SK-N-SH (cell line): Measurements from ENCODE around the gene GTF2H4. TPM values are rescaled to one million over a fixed set of nuclear protein-coding genes. Genes with fewer than 3 reads are reported as not detected.

Source experiments
- CTCF ChIA-PET: fragments of 300-600, 350-600 bp; formaldehyde crosslinking; extraction: SDS; loops from one replicate; lab custom pipeline; 2021; lab: Yijun Ruan, JAX
- POLR2A ChIA-PET: fragments of 350-600 bp; sonication (Branson Sonifier 250); formaldehyde crosslinking; extraction: SDS; loops from one replicate; lab custom pipeline; 2020; ENCODE audit warnings: antibody characterized with exemption, inconsistent platforms; lab: Yijun Ruan, JAX
- DNase-seq: peaks from one replicate; pipeline ENCODE4 v3.0.0; 2012
- H2AFZ ChIP-seq: fragments of 200-600 bp; sonication (generic); 2 replicates; pipeline ENCODE4 v1.8.1; 2016; ENCODE audit warnings: antibody characterized with exemption, mild to moderate bottlenecking, low read depth
- H3F3A ChIP-seq: fragments of 200-600 bp; sonication (generic); replicated peaks from 2 replicates; pipeline ENCODE3; 2016; ENCODE audit warnings: antibody characterized with exemption, mild to moderate bottlenecking; ENCODE audit not compliant: insufficient read depth
- H3K27ac ChIP-seq, 2 experiments: fragments of 200-500 bp in 1 of 2; fragments of 200-600 bp in 1 of 2; sonication (Bioruptor generic) in 1 of 2; sonication (generic), shearing (Covaris generic) in 1 of 2; 2 replicates each; pipeline versions ENCODE4 v1.5.1 to v1.6.1; 2014 to 2016; ENCODE audit warnings: low read depth in 2 of 2, inconsistent platforms in 1 of 2, low read length in 1 of 2, mild to moderate bottlenecking in 1 of 2, mixed read lengths in 1 of 2
- H3K27me3 ChIP-seq: fragments of 200-600 bp; sonication (generic), shearing (Covaris generic); 2 replicates; pipeline ENCODE4 v1.6.1; 2016; ENCODE audit warnings: mixed run types; ENCODE audit not compliant: insufficient read depth
- H3K36me3 ChIP-seq, 2 experiments: fragments of 200-500 bp in 1 of 2; fragments of 200-600 bp in 1 of 2; sonication (Bioruptor generic) in 1 of 2; sonication (generic) in 1 of 2; replicated peaks in 1 of 2; 2 replicates each; pipeline versions ENCODE3 to v1.5.1; 2014 to 2016; ENCODE audit warnings: low read length in 1 of 2, mild to moderate bottlenecking in 1 of 2; ENCODE audit not compliant: insufficient read depth in 2 of 2, control insufficient read depth in 1 of 2
- H3K4me1 ChIP-seq, 2 experiments: fragments of 200-500 bp in 1 of 2; fragments of 200-600 bp in 1 of 2; sonication (Bioruptor generic) in 1 of 2; sonication (generic), shearing (Covaris generic) in 1 of 2; 2 replicates each; pipeline versions ENCODE4 v1.5.1 to v1.6.1; 2014 to 2016; ENCODE audit warnings: low read depth in 1 of 2, low read length in 1 of 2, mixed run types in 1 of 2; ENCODE audit not compliant: insufficient read depth in 2 of 2, control insufficient read depth in 1 of 2
- H3K4me2 ChIP-seq: fragments of 200-600 bp; sonication (generic), shearing (Covaris generic); 2 replicates; pipeline ENCODE4 v1.6.1; 2017; ENCODE audit warnings: mixed run types
- H3K4me3 ChIP-seq, 2 experiments: fragments of 200-500 bp in 1 of 2; fragments of 200-600 bp in 1 of 2; sonication (Bioruptor generic) in 1 of 2; sonication (generic), shearing (Covaris generic) in 1 of 2; 2 replicates each; pipeline versions ENCODE4 v1.5.1 to v1.8.1; 2014 to 2016; ENCODE audit warnings: low read depth in 2 of 2, inconsistent platforms in 1 of 2, low read length in 1 of 2, mild to moderate bottlenecking in 1 of 2, mixed read lengths in 1 of 2, moderate library complexity in 1 of 2
- H3K79me2 ChIP-seq: fragments of 200-600 bp; sonication (generic); 2 replicates; pipeline ENCODE4 v1.8.1; 2017; ENCODE audit warnings: mild to moderate bottlenecking; ENCODE audit not compliant: insufficient read depth
- H3K9ac ChIP-seq: fragments of 200-600 bp; sonication (generic); 2 replicates; pipeline ENCODE4 v1.6.1; 2017; ENCODE audit warnings: mixed run types
- H3K9me2 ChIP-seq: fragments of 200-600 bp; sonication (generic); 2 replicates; pipeline ENCODE4 v1.6.1; 2017; ENCODE audit warnings: mixed run types
- H3K9me3 ChIP-seq: fragments of 200-600 bp; sonication (generic); 2 replicates; pipeline ENCODE4 v1.6.1; 2017; ENCODE audit warnings: mixed run types, mild to moderate bottlenecking, moderate library complexity
- H4K20me1 ChIP-seq: fragments of 200-600 bp; sonication (generic); 2 replicates; pipeline ENCODE4 v1.6.1; 2017; ENCODE audit warnings: mild to moderate bottlenecking, mixed run types; ENCODE audit not compliant: insufficient read depth
- CHD2 ChIP-seq: fragments of 150-350 bp; IDR thresholded peaks from 2 replicates; pipeline ENCODE4 v1.6.1; 2018; ENCODE audit warnings: low read length; ENCODE audit not compliant: partially characterized antibody
- EP300 ChIP-seq, 2 experiments: IDR thresholded peaks; 2 replicates each; pipeline versions ENCODE4 v1.4.0 to v1.6.1; 2012; ENCODE audit warnings: borderline replicate concordance in 1 of 2, low read depth in 1 of 2, low read length in 1 of 2
- EZH2phosphoT487 ChIP-seq: fragments of 200-600 bp; sonication (generic); IDR thresholded peaks from 2 replicates; pipeline ENCODE4 v1.6.1; 2017; ENCODE audit warnings: low read depth, mixed run types, mild to moderate bottlenecking, antibody characterized with exemption, moderate library complexity, borderline replicate concordance
- FOSL2 ChIP-seq: IDR thresholded peaks from 2 replicates; pipeline ENCODE4 v1.4.0; 2012; ENCODE audit warnings: low read depth, mild to moderate bottlenecking, moderate library complexity, borderline replicate concordance
- FOXJ3 ChIP-seq: sonication (generic); formaldehyde crosslinking; IDR thresholded peaks from 2 replicates; pipeline ENCODE4 v1.5.1; 2020; ENCODE audit warnings: mild to moderate bottlenecking, missing genetic modification reagents
- FOXM1 ChIP-seq: IDR thresholded peaks from 2 replicates; pipeline ENCODE4 v1.4.0; 2012; ENCODE audit warnings: low read depth, mild to moderate bottlenecking
- GABPA ChIP-seq: IDR thresholded peaks from 2 replicates; pipeline ENCODE4 v1.4.0; 2012; ENCODE audit warnings: low read depth, mild to moderate bottlenecking
- GATA2 ChIP-seq: sonication (generic); formaldehyde crosslinking; IDR thresholded peaks from 2 replicates; pipeline ENCODE4 v1.5.0; 2020; ENCODE audit warnings: mild to moderate bottlenecking, missing genetic modification reagents
- IRF3 ChIP-seq: fragments of 150-350 bp; IDR thresholded peaks from 2 replicates; pipeline ENCODE4 v1.6.1; 2016; ENCODE audit warnings: mild to moderate bottlenecking, low read depth, low read length
- MAX ChIP-seq: IDR thresholded peaks from 2 replicates; pipeline ENCODE4 v1.4.0; 2012; ENCODE audit warnings: low read depth
- MEF2A ChIP-seq: IDR thresholded peaks from 2 replicates; pipeline ENCODE4 v1.4.0; 2012; ENCODE audit warnings: low read depth, borderline replicate concordance
- MXI1 ChIP-seq: IDR thresholded peaks from 2 replicates; pipeline ENCODE4 v1.6.1; 2012; ENCODE audit warnings: mild to moderate bottlenecking, low read depth, low read length, improper control_type of control experiment
- RAD21 ChIP-seq: IDR thresholded peaks from 2 replicates; pipeline ENCODE4 v1.6.1; 2012; ENCODE audit warnings: mild to moderate bottlenecking, low read length
- RCOR1 ChIP-seq: fragments of 150-350 bp; IDR thresholded peaks from 2 replicates; pipeline ENCODE4 v1.6.1; 2017; ENCODE audit warnings: antibody characterized with exemption, low read length
- REST ChIP-seq: IDR thresholded peaks from 2 replicates; pipeline ENCODE4 v1.6.1; 2012; ENCODE audit warnings: mild to moderate bottlenecking, low read depth, low read length, moderate library complexity
- RFX5 ChIP-seq: IDR thresholded peaks from 2 replicates; pipeline ENCODE4 v1.6.1; 2012; ENCODE audit warnings: mild to moderate bottlenecking, improper control_type of control experiment, low read length
- SIN3A ChIP-seq: IDR thresholded peaks from 2 replicates; pipeline ENCODE4 v1.6.1; 2012; ENCODE audit warnings: low read depth, mild to moderate bottlenecking, low read length, moderate library complexity, borderline replicate concordance
- SMC3 ChIP-seq: IDR thresholded peaks from 2 replicates; pipeline ENCODE4 v1.6.1; 2012; ENCODE audit warnings: low read depth, low read length, improper control_type of control experiment
- TAF1 ChIP-seq: IDR thresholded peaks from 2 replicates; pipeline ENCODE4 v1.6.1; 2012; ENCODE audit warnings: low read depth, mild to moderate bottlenecking, low read length, moderate library complexity, borderline replicate concordance
- TCF12 ChIP-seq: IDR thresholded peaks from 2 replicates; pipeline ENCODE4 v1.4.0; 2012
- USF2 ChIP-seq: fragments of 150-350 bp; IDR thresholded peaks from 2 replicates; pipeline ENCODE4 v1.6.1; 2017; ENCODE audit warnings: antibody characterized with exemption, low read length, low read depth, borderline replicate concordance
- YY1 ChIP-seq: IDR thresholded peaks from 2 replicates; pipeline ENCODE4 v1.4.0; 2012; ENCODE audit warnings: low read depth, mild to moderate bottlenecking
- ZBTB33 ChIP-seq: IDR thresholded peaks from 2 replicates; pipeline ENCODE4 v1.4.0; 2012; ENCODE audit warnings: low read depth, borderline replicate concordance
- polyA plus RNA-seq, 3 experiments: library from polyadenylated mRNA; depleted of rRNA; stranded (reverse); fragments of >200 nt; gene quantifications; 2 replicates each; pipeline ENCODE4 v1.2.3, GENCODE V29; 2012

GTF2H4 gene
- polyA plus RNA-seq, 1 of the 3 experiments (the other 2 are of a cell fraction) = 30.7 TPM

GRCh38 chr6:30960907-30961673 lies 53.1 kb downstream of the GTF2H4 start (continued):
- TF ChIP-seq MEF2A (no peak), SIN3A (no peak), FOXM1 (no peak), GABPA (no peak)

GRCh38 chr6:30962716-30963115 lies 54.7 kb downstream of the GTF2H4 start:
- no peaks in the 10 kb centered on the region for H3K79me2 ChIP-seq
- TF ChIP-seq IRF3 (no peak), TCF12 (no peak), GABPA (no peak), MXI1 (no peak), USF2 (no peak), ZBTB33 (no peak), MAX (no peak), EZH2phosphoT487 (no peak), RCOR1 (no peak), RFX5 (no peak), REST (no peak), TAF1 (no peak), EP300 (IDR thresholded peaks at IDR 0.05; ENCODE audit: borderline replicate concordance in 1 of 2, low read depth in 1 of 2, low read length in 1 of 2) (no peak), GATA2 (CRISPR knock-in tag) (no peak), FOSL2 (no peak), FOXJ3 (no peak), YY1 (no peak), SMC3 (no peak), RAD21 (no peak), CHD2 (no peak)
- no peaks in the 10 kb centered on the region for H3F3A ChIP-seq
- H3K9me3 ChIP-seq = no peaks in the 10 kb centered on the region
- ChIA-PET POLR2A (no interaction called here), CTCF (no interaction called here)
- no peaks in the 10 kb centered on the region for H3K27me3 ChIP-seq
- no peak overlapping the region for H2AFZ ChIP-seq
- H3K4me1 ChIP-seq = no peaks in the 10 kb centered on the region; a peak in 1 of 4 replicates
- H3K27ac ChIP-seq = no peak overlapping the region
- no peak overlapping the region for H3K4me2 ChIP-seq
- no peaks in the 10 kb centered on the region for H3K36me3 ChIP-seq
- DNase-seq = no peak
- H3K4me3 ChIP-seq = no peak overlapping the region
- no peaks in the 10 kb centered on the region for H4K20me1 ChIP-seq
- no peak overlapping the region for H3K9ac ChIP-seq
- no peaks in the 10 kb centered on the region for H3K9me2 ChIP-seq
